Liver (tissue), 9 donors: ENCODE measurements around the gene MRPL51. TPM values are rescaled to one million over a fixed set of nuclear protein-coding genes. Genes with fewer than 3 reads are reported as not detected.

Source experiments
- DNase-seq: peaks from one replicate; pipeline ENCODE4 v3.0.0-alpha.2; 2017; ENCODE audit warnings: low spot score
- H3K27ac ChIP-seq, 2 donors: one replicate each; pipeline ENCODE4 v1.7.0; 2013; ENCODE audit warnings: inconsistent platforms in 2 of 2, low read length in 2 of 2, control low read depth in 1 of 2, low read depth in 1 of 2, mild to moderate bottlenecking in 1 of 2
- H3K27me3 ChIP-seq, 4 donors: one replicate each; pipeline versions ENCODE4 v1.6.1 to v1.7.0; 2013; ENCODE audit warnings: low read length in 3 of 4, inconsistent platforms in 1 of 4, mild to moderate bottlenecking in 1 of 4, moderate library complexity in 1 of 4; ENCODE audit not compliant: control insufficient read depth in 4 of 4, insufficient read depth in 4 of 4
- H3K36me3 ChIP-seq, 4 donors: one replicate each; pipeline versions ENCODE4 v1.6.1 to v1.7.0; 2013; ENCODE audit warnings: low read length in 3 of 4, mild to moderate bottlenecking in 3 of 4, low read depth in 1 of 4, moderate library complexity in 1 of 4; ENCODE audit not compliant: control insufficient read depth in 4 of 4, insufficient read depth in 3 of 4
- H3K4me1 ChIP-seq, 4 donors: one replicate each; pipeline versions ENCODE4 v1.6.1 to v1.7.0; 2013; ENCODE audit warnings: low read length in 3 of 4, mild to moderate bottlenecking in 3 of 4, moderate library complexity in 1 of 4; ENCODE audit not compliant: control insufficient read depth in 4 of 4, insufficient read depth in 4 of 4
- H3K4me3 ChIP-seq, 3 donors: one replicate each; pipeline versions ENCODE4 v1.6.1 to v1.7.0; 2013; ENCODE audit warnings: low read length in 3 of 3, control low read depth in 1 of 3, low read depth in 1 of 3, mild to moderate bottlenecking in 1 of 3
- H3K9ac ChIP-seq, 2 donors: one replicate each; pipeline ENCODE4 v1.7.0; 2013; ENCODE audit warnings: low read length in 2 of 2, mild to moderate bottlenecking in 2 of 2, moderate library complexity in 2 of 2, control low read depth in 1 of 2, low read depth in 1 of 2
- H3K9me3 ChIP-seq, 4 donors: one replicate each; pipeline versions ENCODE4 v1.6.1 to v1.7.0; 2013; ENCODE audit warnings: low read length in 3 of 4; ENCODE audit not compliant: control insufficient read depth in 4 of 4
- ATF3 ChIP-seq: IDR thresholded peaks from 2 replicates; pipeline ENCODE4 v1.6.1; 2016; ENCODE audit warnings: antibody characterized with exemption
- CTCF ChIP-seq: fragments of 150-350 bp; IDR thresholded peaks from 2 replicates; pipeline ENCODE4 v1.5.1; 2017; ENCODE audit warnings: improper control_type of control experiment, low read depth, low read length; ENCODE audit not compliant: missing input control
- EGR1 ChIP-seq, 2 donors: IDR thresholded peaks; 2 replicates each; pipeline ENCODE4 v1.6.1; 2016 to 2018; ENCODE audit warnings: antibody characterized with exemption in 2 of 2, low read depth in 2 of 2
- FOXA1 ChIP-seq: IDR thresholded peaks from 2 replicates; pipeline ENCODE4 v1.6.1; 2016; ENCODE audit warnings: antibody characterized with exemption
- FOXA2 ChIP-seq: IDR thresholded peaks from 2 replicates; pipeline ENCODE4 v1.6.1; 2016; ENCODE audit warnings: antibody characterized with exemption
- GABPA ChIP-seq, 2 donors: IDR thresholded peaks in 1 of 2; conservative IDR thresholded peaks in 1 of 2; 2 replicates each; pipeline ENCODE4 v1.6.1; 2016; ENCODE audit warnings: antibody characterized with exemption in 2 of 2, mild to moderate bottlenecking in 1 of 2, moderate library complexity in 1 of 2
- HNF4A ChIP-seq, 2 donors: conservative IDR thresholded peaks; 2 replicates each; pipeline ENCODE4 v1.6.1; 2016; ENCODE audit warnings: antibody characterized with exemption in 2 of 2, mild to moderate bottlenecking in 2 of 2
- HNF4G ChIP-seq: IDR thresholded peaks from 2 replicates; pipeline ENCODE4 v1.6.1; 2016; ENCODE audit warnings: antibody characterized with exemption
- JUND ChIP-seq, 2 donors: IDR thresholded peaks; 2 replicates each; pipeline ENCODE4 v1.6.1; 2016; ENCODE audit warnings: antibody characterized with exemption in 2 of 2
- MAX ChIP-seq: IDR thresholded peaks from 2 replicates; pipeline ENCODE4 v1.6.1; 2016; ENCODE audit warnings: antibody characterized with exemption
- NR2F2 ChIP-seq: IDR thresholded peaks from 2 replicates; pipeline ENCODE4 v1.6.1; 2016; ENCODE audit warnings: antibody characterized with exemption
- RAD21 ChIP-seq, 2 donors: IDR thresholded peaks; 2 replicates each; pipeline ENCODE4 v1.6.1; 2016; ENCODE audit warnings: antibody characterized with exemption in 2 of 2, mild to moderate bottlenecking in 2 of 2
- REST ChIP-seq: IDR thresholded peaks from 2 replicates; pipeline ENCODE4 v1.6.1; 2016; ENCODE audit warnings: antibody characterized with exemption, mild to moderate bottlenecking
- RXRA ChIP-seq, 2 donors: IDR thresholded peaks; 2 replicates each; pipeline ENCODE4 v1.6.1; 2017 to 2018; ENCODE audit warnings: antibody characterized with exemption in 2 of 2, mild to moderate bottlenecking in 1 of 2
- SP1 ChIP-seq: IDR thresholded peaks from 2 replicates; pipeline ENCODE4 v1.6.1; 2018; ENCODE audit warnings: antibody characterized with exemption, mild to moderate bottlenecking
- TAF1 ChIP-seq: conservative IDR thresholded peaks from 2 replicates; pipeline ENCODE4 v1.6.1; 2016; ENCODE audit warnings: antibody characterized with exemption, mild to moderate bottlenecking
- YY1 ChIP-seq: IDR thresholded peaks from 2 replicates; pipeline ENCODE4 v1.6.1; 2016; ENCODE audit warnings: antibody characterized with exemption, mild to moderate bottlenecking
- ZBTB33 ChIP-seq: IDR thresholded peaks from 2 replicates; pipeline ENCODE4 v1.6.1; 2016; ENCODE audit warnings: antibody characterized with exemption
- WGBS: extraction: QIAGEN DNeasy Blood & Tissue Kit; methylation state at CpG from one replicate; pipeline ENCODE4 v1.1.7; 2013; 5-methylcytosine and 5-hydroxymethylcytosine counted together
- polyA plus RNA-seq, 2 donors: library from polyadenylated mRNA; stranded (reverse) in 1 of 2; unstranded in 1 of 2; fragments of 200-250 nt in 1 of 2; fragments of >200 nt in 1 of 2; fragmentation: Nextera tagmentation in 1 of 2; extraction: Ambion mirVana in 1 of 2; gene quantifications; one replicate each; pipeline versions ENCODE4 v1.2.1 to v1.2.3, GENCODE V29; 2013 to 2015
- total RNA-seq, 2 donors: library from RNA; depleted of rRNA; stranded (reverse); fragments of >200 nt; gene quantifications; one replicate each; pipeline ENCODE4 v1.2.3, GENCODE V29; 2014
- donor health status: healthy.
- donor health status: healthy.
- donor health status: healthy.
- donor health status: healthy.
- donor health status: healthy.

The MRPL51 gene
- total and polyA plus RNA-seq, 4 donors = 37.6 to 163 (median 48.0) TPM

GRCh38 chr12:6524648-6525047 is 31.6 kb upstream of the MRPL51 start:
- H3K9ac ChIP-seq = no peak overlapping the region
- no peak overlapping the region for H3K4me3 ChIP-seq
- TF ChIP-seq REST (no peak), FOXA2 (no peak), YY1 (no peak), NR2F2 (no peak), MAX (no peak), GABPA (IDR thresholded peaks at IDR 0.05 in 1 of 2, conservative IDR thresholded peaks at IDR 0.05 in 1 of 2) (no peak), SP1 (no peak), ZBTB33 (no peak), RAD21 (IDR thresholded peaks at IDR 0.05) (no peak), TAF1 (no peak), ATF3 (no peak), HNF4A (conservative IDR thresholded peaks at IDR 0.05) (no peak), RXRA (IDR thresholded peaks at IDR 0.05) (no peak), EGR1 (IDR thresholded peaks at IDR 0.05; ENCODE audit: low read depth in 2 of 2) (no peak), JUND (IDR thresholded peaks at IDR 0.05) (no peak), CTCF (no peak), HNF4G (no peak)
- H3K36me3 ChIP-seq = peaks cover 24 to 83% (median 72%) of the 10 kb centered on the region in 4 donors
- DNase-seq = no peak
- no peaks in the 10 kb centered on the region for H3K4me1 ChIP-seq
- H3K27ac ChIP-seq = no peak overlapping the region
- WGBS = 97% methylated on average over 5 of the region's 5 CpGs
- no peaks in the 10 kb centered on the region for H3K9me3 ChIP-seq
- H3K27me3 ChIP-seq = no peaks in the 10 kb centered on the region

GRCh38 chr12:6523708-6524107 is 30.6 kb upstream of the MRPL51 start:
- Histone ChIP-seq H3K9ac (no peak overlapping the region), H3K36me3 (peaks cover 21 to 80% (median 65%) of the 10 kb centered on the region in 4 donors), H3K4me1 (no peaks in the 10 kb centered on the region), H3K27ac (no peak overlapping the region), H3K4me3 (no peak overlapping the region), H3K27me3 (no peaks in the 10 kb centered on the region), H3K9me3 (no peaks in the 10 kb centered on the region)
- 92% methylated on average over 3 of the region's 3 CpGs for WGBS
- no peak for DNase-seq
- TF ChIP-seq GABPA (IDR thresholded peaks at IDR 0.05 in 1 of 2, conservative IDR thresholded peaks at IDR 0.05 in 1 of 2) (no peak), RAD21 (IDR thresholded peaks at IDR 0.05) (no peak), REST (no peak), SP1 (no peak), ATF3 (no peak), TAF1 (no peak), MAX (no peak), FOXA1 (no peak), JUND (IDR thresholded peaks at IDR 0.05) (no peak), EGR1 (IDR thresholded peaks at IDR 0.05; ENCODE audit: low read depth in 2 of 2) (no peak), YY1 (no peak), RXRA (IDR thresholded peaks at IDR 0.05) (no peak), HNF4A (conservative IDR thresholded peaks at IDR 0.05) (no peak)
